ENCODE measurements around the gene DNAJB11. TPM values are rescaled to one million over a fixed set of nuclear protein-coding genes. Genes with fewer than 3 reads are reported as not detected.

Gene DNAJB11
- total and polyA plus RNA-seq, 2 donors (not counting 1 experiment from before 2014, with no cell fraction given), result 17.9 to 27.7 TPM

- Mint-ChIP-seq H3K4me3 (peak overlapping the region; percentile 42), H3K9me3 (ENCODE audit: insufficient read depth) (no peaks in the 10 kb centered on the region), H3K27ac (peak overlapping the region; percentile 90), H3K27me3 (peaks cover 3% of the 10 kb centered on the region), H3K4me1 (peaks cover 81% of the 10 kb centered on the region)
- Histone ChIP-seq H3K36me3 (replicated peaks in 1 of 2; ENCODE audit: control extremely low read depth in 1 of 2, control insufficient read depth in 1 of 2, extremely low read depth in 1 of 2, insufficient read depth in 2 of 2, low read length in 1 of 2) (no peaks in the 10 kb centered on the region), H2AFZ (ENCODE audit: insufficient read depth, low read depth, low read length, poor library complexity, severe bottlenecking) (no peak overlapping the region), H3K27ac (ENCODE audit: low read length in 2 of 2) (peak overlapping the region in 1 of 2 donors; percentile 59), H3K27me3 (replicated peaks in 1 of 4; ENCODE audit: control extremely low read depth in 1 of 4, control insufficient read depth in 3 of 4, insufficient read depth in 4 of 4, low read length in 3 of 4) (peaks cover 0 to 4% (median 1%) of the 10 kb centered on the region in 4 experiments), H3K9ac (ENCODE audit: low read length) (no peak overlapping the region), H3K4me2 (replicated peaks; ENCODE audit: low read depth, low read length, poor library complexity, severe bottlenecking) (peak overlapping the region; percentile 52), H3K79me2 (ENCODE audit: control insufficient read depth, insufficient read depth, low read length) (no peaks in the 10 kb centered on the region), H3K4me3 (ENCODE audit: control extremely low read depth in 1 of 5, extremely low read depth in 1 of 5, insufficient read depth in 1 of 5, low read depth in 2 of 5, low read length in 4 of 5) (peak overlapping the region in 2 of 5 experiments; percentile 3 to 15), H3K4me1 (ENCODE audit: control insufficient read depth in 2 of 2, insufficient read depth in 2 of 2, low read length in 2 of 2) (peaks cover 58 to 67% of the 10 kb centered on the region in 2 donors), H3K9me3 (ENCODE audit: control extremely low read depth in 1 of 3, control insufficient read depth in 2 of 3, insufficient read depth in 1 of 3, low read length in 2 of 3) (peaks cover 0 to 5% (median 2%) of the 10 kb centered on the region in 3 donors), H4K20me1 (ENCODE audit: control insufficient read depth, insufficient read depth, low read length, poor library complexity, severe bottlenecking) (no peaks in the 10 kb centered on the region)
- TF ChIP-seq CTCF (IDR thresholded peaks at IDR 0.05) (no peak), EZH2 (IDR thresholded peaks at IDR 0.05; ENCODE audit: borderline replicate concordance, insufficient read depth, low read depth, low read length, poor library complexity, severe bottlenecking) (no peak)
- ChIA-PET POLR2A (interaction anchor here (0.9 to 1.0 kb wide), 2 partner anchors 9 to 15 kb away, joined by 3 read pairs; no protein-coding TSS in a partner anchor), CTCF (interaction anchor here (0.5 to 3.8 kb wide), 13 partner anchors 9 to 613 kb away, joined by 3 to 24 read pairs (median 3); no protein-coding TSS in a partner anchor)
- intact Hi-C loops (cut with micrococcal nuclease), result no loop called here
- DNase-seq, result no peak
- peak; percentile 5 for ATAC-seq (ENCODE audit: low read depth)
- 68% methylated on average over 5 of the region's 9 CpGs for WGBS (ENCODE audit: insufficient coverage)
Observed at GRCh38 chr3:186525369-186526255, 44.9 kb upstream of the DNAJB11 start.

Measured in B cell (primary cell).